ENCODE measurements around the gene PSMC4. TPM values are rescaled to one million over a fixed set of nuclear protein-coding genes. Genes with fewer than 3 reads are reported as not detected.

Gene PSMC4
- total and polyA plus RNA-seq, 4 experiments from 2014 or later = 53.1 to 135 (median 76.3) TPM

- peak overlapping the region; percentile 27 for H3K27ac ChIP-seq (ENCODE audit: low read depth, low read length)
- H3K4me1 Mint-ChIP-seq = peaks cover 48 to 78% (median 64%) of the 10 kb centered on the region in 4 donors
- H3K27me3 ChIP-seq (ENCODE audit: insufficient read depth, low read length) = no peaks in the 10 kb centered on the region
- DNase-seq = no peak
- intact Hi-C loops (cut with micrococcal nuclease) = no loop called here
- H3K9me3 Mint-ChIP-seq = peaks cover 0 to 23% (median 16%) of the 10 kb centered on the region in 8 donors
- peaks cover 7 to 8% of the 10 kb centered on the region in 2 donors for H3K36me3 Mint-ChIP-seq
- no peaks in the 10 kb centered on the region for H3K27me3 Mint-ChIP-seq
- H3K4me3 ChIP-seq (ENCODE audit: low read length in 2 of 2) = no peak overlapping the region
- H3K4me1 ChIP-seq (ENCODE audit: insufficient read depth, low read length) = peaks cover 64% of the 10 kb centered on the region
- H3K27ac Mint-ChIP-seq = peak overlapping the region; percentile 78 to 90 (median 88)
- no peaks in the 10 kb centered on the region for H3K36me3 ChIP-seq (ENCODE audit: insufficient read depth, low read length)
- H3K9me3 ChIP-seq (ENCODE audit: control insufficient read depth in 1 of 2, low read length in 2 of 2) = no peaks in the 10 kb centered on the region
- peak overlapping the region in 4 of 8 donors; percentile 14 to 83 (median 68) for H3K4me3 Mint-ChIP-seq
- ChIA-PET CTCF (ENCODE audit: partially characterized antibody) (interaction anchor here (1.4 to 5.3 kb wide), 4 partner anchors 10 to 34 kb away, joined by 3 to 51 read pairs (median 6); partner anchors contain the start of gene PSMC4), POLR2A (ENCODE audit: partially characterized antibody) (interaction anchor here (0.9 to 4.3 kb wide), 7 partner anchors 10 to 33 kb away, joined by 3 to 42 read pairs (median 4); partner anchors contain the start of gene PSMC4)
These were observed 34.3 kb upstream of the PSMC4 start for GRCh38 chr19:39936622-39937021.

- H3K27me3 Mint-ChIP-seq = no peaks in the 10 kb centered on the region
These were observed 33.8 kb upstream of the PSMC4 start for GRCh38 chr19:39937094-39937720.

GRCh38 chr19:39937787-39938186 is 33.2 kb upstream of the PSMC4 start:
- Mint-ChIP-seq H3K36me3 (peaks cover 5 to 7% of the 10 kb centered on the region in 2 donors), H3K4me3 (peak overlapping the region in 3 of 8 donors; percentile 9 to 45 (median 14)), H3K27me3 (no peaks in the 10 kb centered on the region), H3K4me1 (peaks cover 57 to 90% (median 73%) of the 10 kb centered on the region in 4 donors), H3K9me3 (peaks cover 0 to 23% (median 16%) of the 10 kb centered on the region in 8 donors), H3K27ac (peak overlapping the region; percentile 18 to 90 (median 82))
- DNase-seq = no peak
- H3K27me3 ChIP-seq (ENCODE audit: insufficient read depth, low read length) = no peaks in the 10 kb centered on the region
- no peaks in the 10 kb centered on the region for H3K36me3 ChIP-seq (ENCODE audit: insufficient read depth, low read length)
- no peak overlapping the region for H3K4me3 ChIP-seq (ENCODE audit: low read length in 2 of 2)
- CTCF ChIA-PET (ENCODE audit: partially characterized antibody) = interaction anchor here (1.7 to 5.3 kb wide), 2 partner anchors 31 to 32 kb away, joined by 3 to 51 read pairs; partner anchors contain the start of gene PSMC4
- POLR2A ChIA-PET (ENCODE audit: partially characterized antibody) = interaction anchor here (0.8 to 4.3 kb wide), 3 partner anchors 14 to 153 kb away, joined by 3 to 42 read pairs (median 8); partner anchors contain the start of genes PSMC4 and ZNF780A
- intact Hi-C loops (cut with micrococcal nuclease) = no loop called here
- H3K27ac ChIP-seq (ENCODE audit: low read depth, low read length) = peak overlapping the region; percentile 27
- H3K4me1 ChIP-seq (ENCODE audit: insufficient read depth, low read length) = peaks cover 75% of the 10 kb centered on the region
- no peaks in the 10 kb centered on the region for H3K9me3 ChIP-seq (ENCODE audit: control insufficient read depth in 1 of 2, low read length in 2 of 2)

More at GRCh38 chr19:39937094-39937720, 33.8 kb upstream of the PSMC4 start:
- no peaks in the 10 kb centered on the region for H3K27me3 ChIP-seq (ENCODE audit: insufficient read depth, low read length)
- H3K4me3 ChIP-seq (ENCODE audit: low read length in 2 of 2) = no peak overlapping the region
- H3K36me3 Mint-ChIP-seq = peaks cover 5 to 7% of the 10 kb centered on the region in 2 donors
- ChIA-PET POLR2A (ENCODE audit: partially characterized antibody) (interaction anchor here (0.8 to 4.3 kb wide), 8 partner anchors 9 to 154 kb away, joined by 3 to 42 read pairs (median 4); partner anchors contain the start of genes PSMC4 and ZNF780A), CTCF (ENCODE audit: partially characterized antibody) (interaction anchor here (1.7 to 5.3 kb wide), 3 partner anchors 10 to 33 kb away, joined by 3 to 51 read pairs (median 8); partner anchors contain the start of gene PSMC4)
- H3K27ac ChIP-seq (ENCODE audit: low read depth, low read length) = peak overlapping the region; percentile 27
- peak overlapping the region in 6 of 8 donors; percentile 5 to 83 (median 49) for H3K4me3 Mint-ChIP-seq
- H3K36me3 ChIP-seq (ENCODE audit: insufficient read depth, low read length) = no peaks in the 10 kb centered on the region
- peak overlapping the region; percentile 70 to 90 (median 86) for H3K27ac Mint-ChIP-seq
- peaks cover 54 to 84% (median 68%) of the 10 kb centered on the region in 4 donors for H3K4me1 Mint-ChIP-seq
- H3K9me3 ChIP-seq (ENCODE audit: control insufficient read depth in 1 of 2, low read length in 2 of 2) = no peaks in the 10 kb centered on the region
- peaks cover 0 to 23% (median 16%) of the 10 kb centered on the region in 8 donors for H3K9me3 Mint-ChIP-seq
- intact Hi-C loops (cut with micrococcal nuclease) = no loop called here
- H3K4me1 ChIP-seq (ENCODE audit: insufficient read depth, low read length) = peaks cover 69% of the 10 kb centered on the region
- peak; percentile 37 to 78 (median 44) for DNase-seq

GRCh38 chr19:39939556-39939955 is 31.4 kb upstream of the PSMC4 start:
- H3K27me3 Mint-ChIP-seq = no peaks in the 10 kb centered on the region
- POLR2A ChIA-PET (ENCODE audit: partially characterized antibody) = interaction anchor here (5.3 to 6.4 kb wide), 2 partner anchors 14 to 30 kb away, joined by 53 to 154 read pairs; partner anchors contain the start of gene PSMC4
- no peak for DNase-seq
- peaks cover 85% of the 10 kb centered on the region for H3K4me1 ChIP-seq (ENCODE audit: insufficient read depth, low read length)
- intact Hi-C loops (cut with micrococcal nuclease) = no loop called here
- H3K4me1 Mint-ChIP-seq = peaks cover 60 to 93% (median 78%) of the 10 kb centered on the region in 4 donors
- no peak overlapping the region for H3K4me3 ChIP-seq (ENCODE audit: low read length in 2 of 2)
- H3K27ac Mint-ChIP-seq = peak overlapping the region in 6 of 7 donors; percentile 29 to 86 (median 63)
- peaks cover 0 to 23% (median 16%) of the 10 kb centered on the region in 8 donors for H3K9me3 Mint-ChIP-seq
- no peaks in the 10 kb centered on the region for H3K27me3 ChIP-seq (ENCODE audit: insufficient read depth, low read length)
- CTCF ChIA-PET (ENCODE audit: partially characterized antibody) = interaction anchor here (0.5 to 10.3 kb wide), 2 partner anchors 30 to 111 kb away, joined by 3 to 151 read pairs; partner anchors contain the start of gene PSMC4
- peak overlapping the region in 4 of 8 donors; percentile 17 to 47 (median 37) for H3K4me3 Mint-ChIP-seq
- peaks cover 9 to 12% of the 10 kb centered on the region in 2 donors for H3K36me3 Mint-ChIP-seq
- H3K9me3 ChIP-seq (ENCODE audit: control insufficient read depth in 1 of 2, low read length in 2 of 2) = no peaks in the 10 kb centered on the region
- H3K36me3 ChIP-seq (ENCODE audit: insufficient read depth, low read length) = no peaks in the 10 kb centered on the region
- H3K27ac ChIP-seq (ENCODE audit: low read depth, low read length) = no peak overlapping the region

- H3K9me3 ChIP-seq (ENCODE audit: control insufficient read depth in 1 of 2, low read length in 2 of 2) = no peaks in the 10 kb centered on the region
- Mint-ChIP-seq H3K36me3 (peaks cover 9 to 12% of the 10 kb centered on the region in 2 donors), H3K4me1 (peaks cover 59 to 93% (median 76%) of the 10 kb centered on the region in 4 donors), H3K9me3 (peaks cover 0 to 23% (median 16%) of the 10 kb centered on the region in 8 donors), H3K27me3 (no peaks in the 10 kb centered on the region), H3K27ac (peak overlapping the region; percentile 83 to 97 (median 92)), H3K4me3 (peak overlapping the region in 6 of 8 donors; percentile 72 to 87 (median 80))
- no peak overlapping the region for H3K4me3 ChIP-seq (ENCODE audit: low read length in 2 of 2)
- H3K36me3 ChIP-seq (ENCODE audit: insufficient read depth, low read length) = no peaks in the 10 kb centered on the region
- H3K27ac ChIP-seq (ENCODE audit: low read depth, low read length) = peak overlapping the region; percentile 77
- intact Hi-C loops (cut with micrococcal nuclease) = loop anchor here (5.0 kb wide), 1 partner anchor 33 kb away; no protein-coding TSS in a partner anchor
- peaks cover 85% of the 10 kb centered on the region for H3K4me1 ChIP-seq (ENCODE audit: insufficient read depth, low read length)
- ChIA-PET POLR2A (ENCODE audit: partially characterized antibody) (interaction anchor here (1.0 to 6.4 kb wide), 4 partner anchors 11 to 96 kb away, joined by 4 to 154 read pairs (median 28); partner anchors contain the start of gene PSMC4), CTCF (ENCODE audit: partially characterized antibody) (interaction anchor here (0.7 to 10.3 kb wide), 3 partner anchors 13 to 29 kb away, joined by 3 to 151 read pairs (median 3); partner anchors contain the start of gene PSMC4)
- H3K27me3 ChIP-seq (ENCODE audit: insufficient read depth, low read length) = no peaks in the 10 kb centered on the region
- DNase-seq = no peak
These were observed 30.6 kb upstream of the PSMC4 start for GRCh38 chr19:39940221-39940833.

- Mint-ChIP-seq H3K4me1 (peaks cover 53 to 89% (median 70%) of the 10 kb centered on the region in 4 donors), H3K9me3 (peaks cover 0 to 23% (median 16%) of the 10 kb centered on the region in 8 donors), H3K27ac (peak overlapping the region; percentile 83 to 97 (median 92)), H3K4me3 (peak overlapping the region; percentile 71 to 87 (median 80)), H3K27me3 (no peaks in the 10 kb centered on the region), H3K36me3 (peaks cover 9 to 12% of the 10 kb centered on the region in 2 donors)
- Histone ChIP-seq H3K4me3 (ENCODE audit: low read length in 2 of 2) (peak overlapping the region; percentile 27 to 53), H3K4me1 (ENCODE audit: insufficient read depth, low read length) (peaks cover 81% of the 10 kb centered on the region), H3K9me3 (ENCODE audit: control insufficient read depth in 1 of 2, low read length in 2 of 2) (no peaks in the 10 kb centered on the region), H3K36me3 (ENCODE audit: insufficient read depth, low read length) (no peaks in the 10 kb centered on the region), H3K27ac (ENCODE audit: low read depth, low read length) (peak overlapping the region; percentile 77), H3K27me3 (ENCODE audit: insufficient read depth, low read length) (no peaks in the 10 kb centered on the region)
- DNase-seq = peak in 2 of 5 donors; percentile 42 to 64
- intact Hi-C loops (cut with micrococcal nuclease) = loop anchor here (1.0 to 5.0 kb wide), 3 partner anchors 12 to 34 kb away; no protein-coding TSS in a partner anchor
- ChIA-PET CTCF (ENCODE audit: partially characterized antibody) (interaction anchor here (1.1 to 10.3 kb wide), 4 partner anchors 10 to 29 kb away, joined by 3 to 151 read pairs (median 5); partner anchors contain the start of gene PSMC4), POLR2A (ENCODE audit: partially characterized antibody) (interaction anchor here (0.9 to 6.4 kb wide), 10 partner anchors 10 to 150 kb away, joined by 3 to 154 read pairs (median 4); partner anchors contain the start of genes PSMC4, ZNF546 and ZNF780A)
These were observed 29.8 kb upstream of the PSMC4 start for GRCh38 chr19:39941151-39941550.
